ENCODE results near the gene LRP1B.

LRP1B gene

DNA sequence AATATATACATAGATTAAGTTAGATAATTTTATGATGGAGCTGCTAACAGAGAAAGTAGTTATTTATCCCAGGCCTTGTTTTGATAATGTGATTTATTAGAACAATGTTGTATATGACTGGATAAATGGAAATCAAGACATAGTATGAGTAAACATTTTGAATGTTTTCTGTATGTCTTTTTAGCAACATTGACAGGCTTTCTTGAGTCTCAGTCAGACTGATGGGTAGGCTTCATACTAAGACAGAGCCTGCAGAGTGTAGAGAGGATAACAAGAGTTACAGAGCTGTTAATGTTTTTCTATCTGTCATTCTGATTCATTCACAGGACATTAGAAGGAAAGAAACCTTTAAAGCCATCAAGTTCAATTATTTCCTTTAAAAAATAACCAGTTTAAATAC lies 478.5 kb downstream of the LRP1B start:
- DNase-seq, result no peak

DNA sequence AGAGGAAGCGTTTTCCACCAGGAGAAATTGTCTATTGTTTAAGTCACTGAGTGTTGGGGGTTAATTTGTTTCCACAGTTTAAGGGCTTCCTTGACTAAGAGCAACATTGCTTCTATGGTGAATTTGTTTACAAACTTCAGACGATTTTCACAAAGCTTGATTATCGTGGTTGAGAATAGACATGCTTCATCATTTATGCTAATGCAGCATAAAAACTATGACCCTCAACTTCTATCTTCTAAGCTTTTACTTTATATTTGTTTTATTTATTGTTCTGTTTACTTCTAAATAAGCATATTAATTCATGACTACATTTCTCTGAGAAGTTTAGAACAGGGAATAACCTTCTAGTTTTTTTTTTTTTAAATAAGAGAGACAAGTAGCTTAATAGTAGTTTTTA lies 483.5 kb downstream of the LRP1B start:
- no peak for DNase-seq

DNA sequence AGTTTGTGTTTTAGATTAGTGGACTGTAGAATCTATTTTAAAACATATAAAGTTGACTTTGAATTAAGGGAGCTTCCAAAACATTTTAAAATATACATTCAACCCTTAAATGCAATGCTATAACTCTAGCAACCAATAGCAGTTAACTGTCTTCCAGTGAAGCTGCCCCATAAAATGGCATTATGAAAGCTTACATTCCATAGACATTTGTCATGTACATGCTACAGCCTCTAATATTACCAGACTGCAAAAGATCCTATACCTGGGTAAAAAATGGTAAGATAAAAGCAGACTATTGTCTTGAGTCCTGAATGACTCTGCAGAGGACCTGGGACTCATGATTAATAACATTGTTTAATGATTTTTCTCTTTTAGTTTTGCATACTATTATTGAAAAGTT lies 489.4 kb downstream of the LRP1B start:
- DNase-seq, result no peak

DNA sequence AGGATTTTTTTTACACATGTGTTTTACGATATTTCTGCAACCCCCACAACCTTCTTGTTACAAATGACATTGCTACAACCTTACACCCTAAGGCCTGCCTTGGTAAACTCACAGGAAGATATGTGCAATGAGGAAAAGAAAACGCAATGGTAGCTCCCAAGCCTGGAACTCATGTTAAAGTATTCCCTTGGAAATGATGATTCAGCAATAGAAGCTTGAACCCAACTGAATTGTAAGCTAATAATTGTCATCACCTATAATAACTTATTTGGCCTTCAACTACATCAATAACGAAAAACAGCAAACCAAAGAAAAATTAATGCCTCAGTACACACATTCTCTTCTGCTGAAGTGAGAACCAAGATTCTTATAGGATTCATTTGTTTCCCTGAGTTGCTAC lies 491.0 kb downstream of the LRP1B start:
- no peak for DNase-seq

DNA sequence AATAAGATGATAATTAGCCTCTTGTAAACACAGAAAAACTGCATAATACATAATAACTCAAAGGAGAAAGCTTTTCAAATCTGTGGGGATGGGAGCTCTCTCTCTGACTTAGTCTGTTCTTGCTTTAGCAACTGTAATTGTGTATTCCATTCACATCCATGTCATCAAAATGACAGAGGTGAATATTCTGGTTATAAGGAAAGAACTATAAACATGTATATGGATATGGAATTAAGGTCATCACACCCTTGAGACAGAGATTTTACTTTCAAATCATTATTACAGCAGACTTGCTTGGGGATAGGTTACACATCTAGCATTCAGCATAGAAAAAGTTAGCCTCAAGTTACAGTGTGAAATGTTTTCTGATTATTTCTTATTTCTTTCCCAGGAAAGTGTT lies 497.7 kb downstream of the LRP1B start:
- no peak for DNase-seq

DNA sequence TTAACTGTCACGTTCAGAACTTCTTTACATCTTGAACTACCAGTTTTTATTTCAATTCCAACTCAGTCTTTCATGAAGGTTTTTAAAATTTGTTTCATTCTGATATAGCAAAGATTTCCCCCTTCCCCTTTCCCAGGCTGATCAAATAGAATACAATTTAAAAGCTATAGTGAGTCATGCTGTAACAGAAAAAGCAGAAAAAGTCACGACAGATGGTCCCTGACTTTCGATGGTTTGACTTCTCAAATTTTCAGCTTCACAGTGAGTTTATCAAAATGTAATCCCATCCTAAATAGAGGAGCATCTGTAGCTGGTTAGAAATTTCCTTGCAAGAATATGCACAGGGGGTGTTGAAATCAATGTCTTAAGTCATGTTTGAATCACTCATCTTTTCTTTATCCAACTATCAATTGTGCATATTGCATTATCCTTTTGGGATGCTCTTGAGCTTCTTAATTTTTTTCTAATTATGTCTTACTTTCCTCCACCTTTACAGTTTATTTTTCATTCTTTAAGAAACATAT lies 500.3 kb downstream of the LRP1B start:
- DNase-seq, result no peak

DNA sequence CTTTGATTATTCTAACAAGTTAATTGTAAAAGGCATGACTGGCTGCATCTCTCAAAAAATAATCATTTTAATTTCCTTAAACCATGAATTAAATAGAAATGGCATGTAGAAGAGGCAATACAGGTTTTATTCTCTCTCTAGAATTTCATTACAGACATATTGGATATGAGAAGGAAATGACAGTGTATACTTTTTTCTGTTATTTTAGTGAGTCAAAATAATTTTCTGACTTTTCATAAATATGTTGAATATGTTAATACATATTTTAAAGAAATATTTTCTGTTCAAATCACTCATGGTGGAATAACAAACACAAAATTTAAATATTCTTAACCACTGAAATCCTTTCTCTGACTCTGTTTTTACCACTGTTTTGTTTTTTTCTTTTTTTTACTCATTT lies 510.4 kb downstream of the LRP1B start:
- no peak for DNase-seq

DNA sequence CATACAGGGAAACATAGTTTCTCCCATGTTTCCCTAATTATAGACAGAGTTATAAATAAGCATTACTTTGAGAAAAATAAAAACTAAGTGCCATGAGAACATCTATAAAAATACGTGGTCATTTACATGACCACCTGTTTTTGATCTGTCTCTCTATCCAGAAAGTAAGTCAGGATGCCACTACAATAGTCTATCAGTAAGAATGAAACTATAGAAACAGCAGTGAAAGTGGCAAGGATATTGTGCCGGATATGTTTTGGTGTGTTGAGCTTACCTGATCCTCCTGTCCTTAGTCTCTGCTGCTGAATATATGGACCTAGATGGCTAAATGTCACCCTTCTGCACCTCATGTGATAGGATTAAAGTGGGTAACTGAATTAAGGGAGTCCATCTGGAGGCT lies 512.4 kb downstream of the LRP1B start:
- no peak for DNase-seq

DNA sequence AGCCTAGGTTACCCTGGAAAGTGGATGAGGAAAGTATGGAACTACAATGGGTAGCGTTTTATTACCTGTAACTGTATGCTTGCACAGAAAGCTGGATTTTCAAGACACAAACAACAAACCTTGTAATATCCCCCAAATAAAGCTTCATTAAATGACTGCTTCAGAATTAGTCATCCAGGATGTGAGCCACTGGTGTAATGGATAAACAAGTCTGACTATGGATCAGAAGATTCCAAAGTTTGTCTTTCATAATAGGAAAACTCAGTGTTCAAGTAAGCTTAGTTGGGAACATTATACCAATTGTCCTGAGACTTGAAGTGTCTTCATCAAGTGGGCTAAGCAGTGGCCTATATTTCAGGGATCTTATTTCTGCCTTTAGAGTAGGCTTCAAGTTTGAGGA lies 518.8 kb downstream of the LRP1B start:
- no peak for DNase-seq

DNA sequence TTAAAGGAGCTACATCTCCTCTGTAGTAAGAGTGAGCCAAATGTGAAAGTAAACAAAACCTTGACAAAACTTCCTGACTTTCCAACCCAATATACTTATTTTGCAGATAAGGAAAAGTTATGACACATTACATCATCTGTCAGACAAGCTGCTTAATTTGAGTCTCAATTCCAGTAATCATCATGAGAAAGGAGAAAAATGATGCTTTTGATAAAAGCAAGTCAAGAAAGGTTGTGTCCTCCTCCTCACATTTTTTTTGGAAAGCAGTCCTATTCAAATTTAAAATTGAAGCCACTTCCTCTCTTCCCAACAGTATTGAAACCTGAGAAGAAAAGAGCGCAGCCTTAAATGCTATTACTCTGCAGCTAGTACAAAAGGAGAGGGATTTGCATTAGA lies 519.6 kb downstream of the LRP1B start:
- no peak for DNase-seq

DNA sequence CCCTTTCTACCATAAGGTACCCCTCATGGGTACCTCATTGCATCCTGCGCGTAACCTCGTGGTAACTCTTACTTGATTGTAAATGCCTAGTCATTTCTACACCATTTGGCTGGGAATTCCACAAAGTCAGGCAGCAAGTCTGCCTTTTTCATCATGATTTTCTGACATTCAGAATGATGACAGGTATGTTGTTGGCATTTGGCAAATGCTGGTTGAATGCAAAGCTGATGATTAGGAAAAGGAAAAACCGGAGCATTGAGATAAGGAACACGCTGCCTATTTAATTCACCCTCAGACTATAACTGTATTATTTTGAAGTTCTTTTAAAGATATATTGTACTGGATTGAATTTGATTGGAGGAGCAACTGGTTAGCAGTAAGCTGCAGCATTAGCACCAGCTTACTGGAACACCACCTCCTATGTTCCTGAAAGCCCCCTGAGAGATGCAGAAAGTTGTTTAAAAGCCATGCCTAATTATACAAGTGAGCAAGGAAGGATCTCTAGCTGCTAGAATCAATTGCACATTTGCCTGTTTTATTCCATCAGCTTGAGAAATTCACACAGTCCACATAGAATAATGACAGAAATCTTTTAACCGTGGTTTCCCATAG lies 520.1 kb downstream of the LRP1B start:
- DNase-seq, result no peak

DNA sequence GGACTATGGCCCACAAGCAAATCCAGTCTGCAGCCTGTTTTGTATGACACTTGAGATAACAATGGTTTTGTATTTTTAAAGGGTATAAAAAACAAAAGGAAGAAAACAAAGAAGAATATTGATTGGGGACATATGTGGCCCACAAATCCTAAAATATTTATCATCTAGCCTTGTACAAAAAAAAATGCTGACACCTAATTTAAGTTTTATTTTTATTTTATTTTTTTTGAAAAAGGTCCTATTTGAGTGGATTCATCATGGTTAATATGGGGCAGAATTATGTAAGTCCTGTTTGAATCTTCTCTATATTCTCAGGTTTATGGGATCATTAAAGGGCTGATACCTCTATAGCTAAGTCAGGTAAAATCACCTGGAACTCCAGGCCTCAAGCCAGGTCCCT lies 525.7 kb downstream of the LRP1B start:
- no peak for DNase-seq

DNA sequence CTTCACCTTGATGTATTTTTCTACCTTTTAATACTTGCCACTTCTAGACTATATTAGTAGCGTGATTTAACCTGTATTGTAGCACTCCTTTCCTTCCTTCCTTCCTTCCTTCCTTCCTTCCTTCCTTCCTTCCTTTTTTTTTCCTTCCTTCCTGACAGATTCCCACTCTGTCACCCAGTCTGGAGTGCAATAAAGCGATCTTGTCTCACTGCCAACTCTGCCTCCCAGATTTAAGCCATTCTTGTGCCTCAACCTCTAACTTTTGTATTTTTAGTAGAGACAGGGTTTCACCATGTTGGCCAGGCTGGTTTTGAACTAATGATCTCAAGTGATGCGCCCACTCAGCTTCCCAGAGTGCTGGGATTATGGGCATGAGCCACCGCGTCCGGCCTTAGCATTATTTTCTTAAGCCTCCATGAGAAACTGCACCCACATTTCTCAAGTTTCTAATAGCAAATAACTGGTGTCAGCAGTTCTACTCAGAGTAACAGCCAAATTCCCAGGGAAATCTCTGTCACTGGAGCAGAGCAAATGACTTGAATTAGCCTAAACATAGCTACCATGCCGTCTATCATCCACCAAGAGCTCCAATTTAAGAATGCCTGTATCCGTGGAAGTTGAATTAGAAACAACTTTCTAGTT lies 529.2 kb downstream of the LRP1B start:
- no peak for DNase-seq

DNA sequence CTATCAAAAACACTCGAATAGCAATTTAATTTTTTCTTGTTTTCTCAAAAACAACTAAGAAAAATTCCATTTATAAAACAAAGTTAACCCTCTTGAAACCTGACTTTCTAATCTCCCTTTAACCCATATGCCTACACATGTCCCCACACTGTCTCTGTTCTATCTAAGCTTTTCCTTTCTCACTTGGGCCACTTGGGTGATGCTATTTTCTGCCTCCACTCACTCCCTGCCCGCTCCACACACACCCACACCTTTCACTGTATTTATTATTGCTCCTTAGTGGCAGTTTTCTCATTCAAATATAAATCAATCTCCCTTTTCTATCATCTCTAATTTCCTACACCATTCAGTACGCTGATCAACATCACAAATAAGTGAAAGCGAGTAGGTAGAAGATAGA lies 531.1 kb downstream of the LRP1B start:
- DNase-seq, result no peak

DNA sequence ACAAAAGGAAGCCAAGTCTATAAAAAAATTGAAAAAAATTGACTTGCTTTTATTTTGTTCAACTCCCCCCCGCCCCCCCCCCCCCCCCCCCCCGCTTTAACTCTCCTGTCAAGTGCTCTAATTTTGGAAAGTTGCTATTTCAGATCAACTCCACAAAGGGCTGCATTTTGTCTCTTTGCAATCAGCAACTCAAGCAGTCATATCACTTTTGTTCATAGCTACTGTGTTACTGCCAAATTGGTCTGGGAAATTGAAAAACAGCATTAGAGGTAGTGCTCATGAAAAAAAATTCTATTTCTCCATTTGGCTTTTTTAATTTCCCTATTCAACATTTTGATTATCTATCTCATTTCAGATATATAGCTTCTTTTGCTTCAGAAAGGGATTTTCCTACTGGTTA lies 531.8 kb downstream of the LRP1B start:
- no peak for DNase-seq

DNA sequence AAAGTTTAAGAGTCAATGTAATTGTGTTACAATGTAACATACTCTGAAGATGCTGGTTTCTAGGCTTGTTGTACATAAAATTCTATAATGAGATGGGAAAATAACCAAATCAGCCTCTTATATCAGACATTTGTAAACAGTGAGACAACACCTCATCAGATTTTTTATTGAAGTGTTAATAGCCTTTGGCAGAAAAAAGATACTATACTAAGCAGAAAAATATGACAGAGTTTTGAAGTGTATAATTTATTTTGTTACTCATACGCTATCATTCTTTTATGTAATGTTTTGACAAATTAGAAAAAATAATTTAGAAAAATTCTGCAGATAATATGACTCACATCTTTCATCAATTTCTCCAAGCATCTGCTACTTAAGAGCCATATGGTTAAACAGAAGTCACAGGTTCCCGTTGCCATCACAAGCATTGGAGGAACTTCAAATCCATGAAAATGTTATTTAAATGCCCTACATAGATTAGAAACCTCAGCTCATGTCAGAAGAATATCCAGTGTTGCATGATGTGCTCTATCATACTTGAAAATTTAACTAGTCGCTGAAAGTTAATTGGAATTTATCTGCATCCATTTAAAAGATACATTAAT lies 535.4 kb downstream of the LRP1B start:
- no peak for DNase-seq

DNA sequence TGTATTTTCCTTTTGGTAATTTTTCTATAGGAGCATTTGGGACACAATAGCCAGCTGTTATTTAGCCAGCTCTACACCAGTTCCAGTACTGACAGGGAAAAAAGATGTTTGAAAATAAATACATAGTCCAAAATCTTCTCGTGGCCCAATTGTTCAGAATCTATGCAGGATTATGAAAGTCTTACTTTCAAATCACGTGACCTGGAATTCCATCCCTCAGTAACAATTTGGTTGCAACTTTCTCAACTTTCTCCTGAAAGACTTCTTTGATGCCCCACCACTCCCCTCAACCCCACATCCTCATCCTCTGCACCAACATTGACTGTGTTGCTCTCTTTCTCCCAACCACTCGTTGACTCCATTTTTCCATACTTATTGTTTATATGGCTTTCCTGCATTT lies 539.0 kb downstream of the LRP1B start:
- DNase-seq, result no peak

DNA sequence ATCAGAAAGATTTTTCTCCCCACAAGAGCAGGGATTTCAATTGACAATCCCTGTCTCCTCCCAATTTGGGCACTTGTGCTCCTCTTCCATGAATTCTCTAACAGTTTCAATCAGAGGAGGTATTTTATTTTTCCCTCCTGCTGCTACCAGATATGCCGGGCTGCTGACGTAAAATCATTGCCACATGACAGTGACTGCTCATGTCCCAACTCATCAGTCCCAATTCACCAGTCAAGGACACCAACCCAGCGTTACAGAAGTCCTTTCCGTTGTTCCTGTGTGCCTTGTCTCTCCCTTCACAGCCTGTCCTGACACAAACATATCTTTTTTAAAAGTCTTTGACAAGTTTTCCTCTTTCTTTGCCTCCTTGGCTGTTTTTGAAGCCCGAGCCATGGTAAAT lies 540.2 kb downstream of the LRP1B start:
- DNase-seq, result no peak

DNA sequence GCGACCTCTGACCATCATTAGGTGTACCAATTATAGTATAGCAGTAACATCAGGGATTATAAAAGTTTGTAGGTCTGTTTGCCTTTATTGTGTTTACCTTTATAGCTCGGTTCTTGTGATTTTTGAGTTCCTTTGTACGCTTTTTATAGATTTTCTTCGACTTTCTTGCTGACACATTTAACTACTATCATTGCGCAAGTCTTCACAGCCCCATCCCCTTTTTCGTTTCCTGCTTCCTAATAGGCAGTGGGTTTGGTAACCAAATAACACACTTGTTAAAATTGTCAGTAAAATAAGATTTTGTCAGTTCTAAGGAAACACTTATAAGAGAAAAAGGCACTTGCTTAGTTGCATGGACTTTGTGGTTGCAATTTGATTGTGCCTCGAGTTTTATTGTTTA lies 541.5 kb downstream of the LRP1B start:
- DNase-seq, result no peak

DNA sequence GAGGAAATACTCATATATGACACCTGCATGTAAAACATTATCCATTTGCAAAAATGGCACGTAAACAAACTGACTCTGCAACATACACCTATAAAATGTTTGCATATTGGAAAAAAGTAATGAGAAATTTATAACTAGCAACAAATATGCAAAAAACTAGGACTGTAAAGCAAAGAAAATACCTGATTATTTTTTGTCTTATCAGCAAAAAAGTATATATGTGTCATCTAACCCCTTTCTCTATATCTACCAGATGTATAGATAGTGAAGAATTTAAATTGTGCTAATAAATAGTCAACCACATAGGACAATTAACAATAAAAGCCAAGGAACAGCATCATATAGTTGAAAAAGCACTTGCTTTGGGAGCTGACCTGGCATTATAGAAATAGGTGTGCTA lies 543.8 kb downstream of the LRP1B start:
- DNase-seq, result no peak

DNA sequence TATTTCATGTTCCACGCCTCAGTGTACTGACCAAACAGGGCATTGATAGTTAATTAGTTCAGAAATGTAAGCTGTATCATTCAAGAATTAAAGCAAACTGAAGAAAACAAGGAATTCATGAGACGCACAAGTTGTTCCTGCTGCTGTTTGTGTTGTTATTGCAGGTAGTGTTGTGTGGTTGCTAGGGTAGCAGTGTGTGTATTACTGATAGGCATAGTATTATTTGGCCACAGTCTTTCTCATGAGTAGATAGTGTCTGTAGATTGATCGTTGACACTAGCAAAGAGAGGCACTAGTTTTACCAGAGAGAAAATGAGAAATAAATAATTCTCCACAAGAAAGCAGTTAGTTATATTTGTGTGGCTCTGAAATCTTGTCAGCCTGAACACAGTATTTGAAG lies 548.6 kb downstream of the LRP1B start:
- DNase-seq, result no peak

DNA sequence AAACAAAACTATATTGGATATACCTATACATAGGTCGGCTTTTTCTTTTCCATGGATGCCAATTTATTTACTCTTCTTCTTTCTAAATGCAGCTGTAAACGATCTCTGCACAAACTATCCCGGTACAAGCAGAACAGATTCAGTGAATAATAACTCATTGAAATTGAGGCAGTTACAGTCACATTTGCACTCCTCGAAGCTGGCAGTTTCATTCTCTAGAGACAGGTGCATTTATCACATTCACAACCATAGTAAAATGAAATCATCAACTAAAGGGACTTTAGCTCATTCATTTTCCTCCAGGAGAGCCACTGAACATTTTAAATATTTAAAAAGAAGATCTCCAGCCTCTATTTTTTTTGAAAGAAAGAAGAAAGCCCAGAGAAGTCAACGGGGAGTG lies 551.7 kb downstream of the LRP1B start:
- no peak for DNase-seq

DNA sequence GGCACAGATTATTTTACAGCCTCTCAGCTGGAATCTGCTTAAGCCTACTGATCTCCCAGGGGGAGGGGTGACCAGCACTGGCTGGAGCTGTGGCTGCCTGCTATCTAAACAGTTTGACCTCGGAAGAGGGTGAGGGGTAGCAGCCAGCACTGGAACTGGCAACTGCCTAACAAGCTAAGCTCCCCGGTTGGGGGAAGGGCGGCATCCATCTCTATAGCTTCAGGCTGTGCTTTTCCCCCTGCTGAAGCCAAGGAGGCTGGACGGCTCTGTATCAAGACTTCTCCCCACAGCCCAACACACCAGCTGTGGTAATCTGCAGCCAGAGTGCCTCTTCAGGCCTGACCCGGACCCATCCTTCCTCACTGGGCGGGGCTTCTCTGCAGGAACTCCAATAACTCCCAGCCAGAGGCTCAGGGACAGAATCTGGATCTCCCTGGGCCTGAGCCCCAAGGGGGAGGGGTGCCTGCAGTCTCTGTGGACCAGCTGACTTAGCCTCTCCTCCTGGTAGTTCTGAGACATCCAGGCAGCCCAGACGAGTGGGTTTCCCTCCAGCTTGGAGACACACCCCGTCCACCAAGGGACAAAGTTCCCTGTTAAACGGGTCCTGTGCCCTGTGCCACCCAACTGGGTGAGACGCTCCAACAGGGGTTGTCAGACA lies 560.2 kb downstream of the LRP1B start:
- DNase-seq, result no peak

DNA sequence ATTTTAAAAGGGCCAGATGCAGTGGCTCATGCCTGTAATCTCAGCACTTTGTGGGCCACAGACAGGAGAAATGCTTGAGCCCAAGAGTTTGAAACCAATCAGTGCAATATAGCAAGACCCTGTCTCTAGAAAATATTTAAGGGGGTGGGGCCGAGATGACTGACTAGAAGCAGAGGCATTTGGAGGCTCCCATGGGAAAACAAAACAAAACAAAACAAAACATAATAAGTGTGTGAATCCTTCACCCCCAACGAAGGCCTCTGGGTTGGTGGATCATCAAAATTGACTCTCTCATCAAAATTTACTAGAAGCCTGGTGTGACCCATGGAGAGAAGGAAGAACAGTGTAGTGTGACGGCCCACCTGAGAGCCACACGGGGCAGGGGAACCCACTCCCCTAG lies 560.9 kb downstream of the LRP1B start:
- no peak for DNase-seq

Data from Kasumi-1 (cell line).